GM21576 (cell line): Measurements from ENCODE around the gene COA7.
"Not testable (repeated sequence)": the region's sequence is repeated elsewhere in the genome, so short reads cannot be mapped to it uniquely, and the experiment has no call there.

Experiments
- ATAC-seq: cut with Tn5 transposase; IDR thresholded peaks from one replicate; pipeline ENCODE4 v1.9.1; 2021; ENCODE audit warnings: mild to moderate bottlenecking, moderate library complexity; ENCODE audit not compliant: unreplicated experiment

The COA7 gene

DNA sequence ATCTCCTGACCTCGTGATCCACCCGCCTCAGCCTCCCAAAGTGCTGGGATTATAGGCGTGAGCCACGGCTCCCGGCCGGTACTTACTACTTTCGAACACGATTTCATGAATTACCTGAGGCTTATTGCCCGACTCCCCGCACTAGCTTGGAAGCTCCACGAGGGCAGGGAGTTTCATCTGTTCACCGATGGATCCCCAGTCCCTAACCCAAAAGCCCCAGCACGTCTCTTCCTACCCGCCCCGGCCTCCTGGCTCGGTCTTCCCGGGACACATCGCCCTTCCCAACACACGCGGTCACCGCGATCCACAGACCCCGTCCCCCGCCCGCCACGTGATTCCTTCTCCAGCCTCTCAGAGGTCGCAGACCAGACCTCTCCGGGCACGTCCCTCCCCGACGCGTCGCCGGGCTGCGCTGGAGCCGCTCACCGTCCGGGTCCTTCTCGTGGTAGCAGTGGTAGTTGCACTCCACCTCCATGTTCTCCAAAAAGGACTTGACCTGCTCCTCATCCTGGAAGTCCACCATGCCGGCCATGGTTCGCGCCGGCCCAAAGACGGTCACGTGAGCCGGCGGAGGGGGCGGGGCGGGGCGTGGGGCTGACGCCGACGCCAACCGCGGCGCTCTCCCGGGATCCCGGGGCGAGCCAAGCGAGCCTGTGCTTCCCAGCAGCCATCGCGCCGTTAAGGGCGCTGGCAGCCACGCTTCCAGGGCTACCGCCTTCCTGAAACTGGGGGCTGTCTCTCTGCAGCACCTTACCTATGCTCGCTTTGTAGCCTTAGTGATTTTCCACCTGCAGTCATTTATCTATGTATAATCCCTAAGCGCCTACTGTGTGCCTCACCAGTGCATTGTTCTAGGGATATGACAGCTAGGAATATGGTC lies at the start of gene COA7:
COA7 (minus strand) TSS at position 553 of the 880 bp plus-strand sequence; CDS start at position 532, 21 bp downstream.
- no peak for ATAC-seq

- ATAC-seq, result no peak
Observed at GRCh38 chr1:52747450-52747849, 49.3 kb upstream of the COA7 start.

- ATAC-seq, result no peak
Observed at GRCh38 chr1:52746189-52746588, 48.0 kb upstream of the COA7 start.

GRCh38 chr1:52741259-52741658 lies 43.1 kb upstream of the COA7 start:
- no peak for ATAC-seq

DNA sequence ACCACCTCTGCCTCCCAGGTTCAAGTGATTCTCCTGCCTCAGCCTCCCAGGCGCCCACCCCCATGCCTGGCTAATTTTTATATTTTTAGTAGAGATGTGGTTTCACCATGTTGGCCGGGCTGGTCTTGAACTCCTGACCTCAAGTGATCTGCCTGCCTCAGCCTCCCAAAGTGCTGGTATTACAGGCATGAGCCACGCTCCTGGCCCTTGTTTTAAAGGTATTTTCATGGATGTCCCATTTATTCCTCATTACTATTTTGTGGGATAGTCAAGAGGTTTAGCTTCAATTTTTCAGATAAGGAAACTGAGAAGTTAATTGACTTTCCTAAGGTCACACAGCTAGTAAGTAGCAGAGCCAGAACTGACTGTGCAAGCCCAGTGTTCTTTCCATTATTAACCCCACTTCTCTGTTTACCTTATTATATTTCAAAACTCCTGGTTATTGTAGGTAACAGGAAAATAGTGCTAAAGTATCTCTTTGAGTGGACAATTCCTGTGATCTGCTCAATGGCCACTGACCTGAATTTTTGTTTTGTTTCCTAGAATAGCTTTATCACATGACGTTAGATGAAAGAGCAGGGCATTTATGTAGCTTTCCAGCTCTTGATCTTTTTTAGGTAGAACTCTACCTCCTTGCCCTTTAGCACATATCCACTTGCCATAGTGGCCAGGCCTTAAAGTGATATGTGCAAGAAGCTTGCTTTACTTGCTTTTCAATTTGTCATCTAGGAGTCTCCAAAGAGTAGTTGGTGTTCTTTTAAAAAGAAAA lies 41.7 kb upstream of the COA7 start:
- no peak for ATAC-seq

DNA sequence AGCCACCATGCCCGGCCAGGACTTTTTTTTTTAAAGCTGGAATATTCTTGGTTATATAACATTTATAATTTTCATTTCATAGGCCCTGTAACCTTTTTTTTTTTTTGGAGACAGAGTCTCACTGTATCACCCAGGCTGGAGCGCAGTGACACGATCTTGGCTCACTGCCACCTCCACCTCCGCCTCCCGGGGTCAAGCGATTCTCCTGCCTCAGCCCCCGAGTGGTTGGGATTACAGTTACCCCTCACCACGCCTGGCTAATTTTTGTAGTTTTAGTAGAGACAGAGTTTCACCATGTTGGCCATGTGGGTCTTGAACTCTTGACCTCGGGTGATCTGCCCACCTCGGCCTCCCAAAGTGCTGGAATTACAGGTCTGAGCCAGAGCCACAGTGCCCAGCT lies 40.7 kb upstream of the COA7 start:
- no peak for ATAC-seq

DNA sequence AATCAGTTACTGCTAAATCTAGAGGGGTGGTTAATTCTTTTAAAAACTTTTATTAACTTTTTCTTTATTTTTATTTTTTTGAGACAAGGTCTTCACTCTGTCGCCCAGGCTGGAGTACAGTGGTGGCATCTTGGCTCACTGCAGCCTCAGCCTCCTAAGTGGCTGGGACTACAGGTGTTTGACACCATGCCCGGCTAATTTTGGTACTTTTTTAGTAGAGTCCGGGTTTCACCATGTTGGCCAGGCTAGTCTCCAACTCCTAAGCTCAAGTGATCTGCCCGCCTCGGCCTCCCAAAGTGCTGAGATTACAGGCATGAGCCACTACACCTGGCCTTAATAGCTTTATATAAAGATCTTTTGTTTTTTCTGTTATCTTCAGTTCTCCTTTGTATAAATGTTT lies 40.0 kb upstream of the COA7 start:
- ATAC-seq, result no peak

- ATAC-seq, result not testable (repeated sequence)
Observed at GRCh38 chr1:52735371-52735770, 37.2 kb upstream of the COA7 start.

GRCh38 chr1:52733368-52733767 lies 35.2 kb upstream of the COA7 start:
- ATAC-seq, result no peak

- ATAC-seq, result no peak
Observed at GRCh38 chr1:52727956-52728656, 30.0 kb upstream of the COA7 start.

DNA sequence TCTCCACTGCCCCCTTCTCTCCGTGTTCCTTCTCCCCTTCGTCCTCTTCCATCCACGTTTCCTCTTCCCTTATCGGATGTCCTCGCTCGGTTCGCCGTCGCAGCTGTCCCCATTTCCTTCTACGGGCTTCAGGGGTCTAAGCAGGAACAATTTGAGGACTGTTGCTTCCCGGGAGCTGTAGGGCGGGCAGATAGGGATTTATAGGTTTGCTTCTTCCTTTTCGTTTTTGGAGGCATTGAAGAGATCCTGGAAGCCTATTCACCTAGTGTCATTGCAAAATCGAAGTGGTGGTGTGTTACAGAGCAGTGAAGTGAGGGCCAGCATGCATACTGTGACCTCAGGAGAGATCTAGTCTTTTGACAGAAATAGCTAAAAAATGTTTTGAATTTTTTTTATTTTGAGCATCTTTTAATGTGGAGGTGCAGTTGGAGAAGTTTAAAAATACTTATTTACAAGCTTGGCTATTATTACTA lies 29.0 kb upstream of the COA7 start:
- no peak for ATAC-seq

- peak; percentile 90 for ATAC-seq
Observed at GRCh38 chr1:52726265-52727113, 28.3 kb upstream of the COA7 start, which contains the start of gene ZYG11B. Gene ZYG11B (plus strand): TSS chr1:52726453. CDS start chr1:52726654, 201 bp downstream.

DNA sequence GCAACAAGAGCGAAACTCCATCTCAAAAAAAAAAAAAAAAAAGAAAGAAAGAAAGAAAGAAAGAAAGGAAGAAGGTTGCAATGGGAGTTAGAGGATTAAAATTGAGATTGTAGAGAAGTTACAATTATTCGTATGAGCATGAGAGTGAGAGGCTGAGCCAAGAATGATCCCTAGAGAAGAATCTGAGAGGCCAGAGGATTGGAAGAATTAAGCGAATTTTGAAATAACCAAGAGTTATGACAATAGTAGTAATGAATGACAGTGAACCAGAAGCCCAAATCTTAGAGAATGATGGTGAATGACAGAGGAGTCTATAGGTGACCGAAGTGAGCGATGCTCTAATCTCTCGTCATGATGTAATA lies 27.7 kb upstream of the COA7 start:
- ATAC-seq, result no peak

DNA sequence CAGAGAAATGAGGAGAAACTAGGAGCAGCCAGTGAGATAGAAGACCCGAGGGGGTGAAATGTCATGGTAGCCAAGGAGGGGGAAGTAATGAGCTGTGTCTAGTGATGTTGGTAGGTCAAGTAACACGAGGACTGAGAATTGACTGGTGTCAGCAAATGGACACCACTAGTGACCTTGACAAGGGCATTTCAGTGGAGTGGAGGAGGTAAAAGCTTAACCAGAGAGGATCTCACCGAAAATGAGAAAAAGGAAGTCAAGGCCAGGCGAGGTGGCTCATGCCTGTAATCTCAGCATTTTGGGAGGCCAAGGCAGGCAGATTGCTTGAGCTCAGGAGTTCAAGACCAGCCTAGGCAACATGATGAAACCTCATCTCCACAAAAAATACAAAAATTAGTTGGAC lies 25.1 kb upstream of the COA7 start:
- ATAC-seq, result no peak

GRCh38 chr1:52715296-52715695 lies 17.1 kb upstream of the COA7 start:
- not testable (repeated sequence) for ATAC-seq

- no peak for ATAC-seq
Observed at GRCh38 chr1:52713590-52713989, 15.4 kb upstream of the COA7 start.

- ATAC-seq, result no peak
Observed at GRCh38 chr1:52709016-52709415, 10.9 kb upstream of the COA7 start.

DNA sequence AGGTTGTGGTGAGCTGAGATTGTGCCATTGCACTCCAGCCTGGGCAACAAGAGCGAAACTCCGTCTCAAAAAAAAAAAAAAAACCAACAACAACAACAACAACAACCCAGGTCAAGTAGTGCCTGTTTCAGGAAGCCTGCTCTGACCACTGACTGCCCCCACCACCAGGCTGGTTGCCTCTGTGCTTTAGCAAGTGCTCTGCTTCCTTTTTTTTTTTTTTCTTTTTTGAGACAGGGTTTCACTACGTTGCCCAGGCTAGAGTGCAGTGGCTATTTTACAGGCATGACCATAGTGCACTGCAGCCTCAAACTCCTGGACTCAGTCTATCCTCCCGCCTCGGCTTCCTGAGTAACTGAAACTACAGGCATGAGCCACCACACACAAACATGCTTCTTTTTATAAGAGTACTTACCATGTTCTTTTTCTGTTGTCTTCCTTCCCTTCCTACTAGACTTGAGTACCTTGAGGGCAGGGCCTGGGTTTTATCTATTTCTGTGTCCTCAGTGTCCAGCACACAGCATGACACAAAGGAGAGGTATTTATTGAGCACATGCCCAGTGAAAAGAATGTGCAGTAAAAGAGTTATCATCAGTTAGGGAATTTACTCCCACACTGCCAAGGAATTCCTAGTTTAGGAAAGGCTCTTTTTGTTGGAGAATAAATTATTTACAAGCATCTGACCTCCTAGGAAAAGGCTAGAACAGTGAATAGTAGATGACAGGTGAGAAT lies 9.9 kb upstream of the COA7 start:
- no peak for ATAC-seq
